HepG2 (cell line): ENCODE data around the gene SEMA3B. TPM values are rescaled to one million over a fixed set of nuclear protein-coding genes. Genes with fewer than 3 reads are reported as not detected.
A peak's percentile ranks its signal among the peaks of the same experiment; 100 is the strongest.

Experiments
- BATF2 ChIP-seq: sonication (generic); formaldehyde crosslinking; IDR thresholded peaks from 2 replicates; pipeline ENCODE4 v1.8.0; 2022; ENCODE audit warnings: mild to moderate bottlenecking, missing genetic modification reagents, moderate library complexity
- FOXA3 ChIP-seq: IDR thresholded peaks from 2 replicates; pipeline ENCODE4 v1.6.1; 2016; ENCODE audit warnings: missing genetic modification reagents, missing compliant biosample characterization
- GABPB1 ChIP-seq: IDR thresholded peaks from 2 replicates; pipeline ENCODE4 v1.6.1; 2016; ENCODE audit warnings: mild to moderate bottlenecking, missing genetic modification reagents, moderate library complexity, missing compliant biosample characterization
- GZF1 ChIP-seq: sonication (generic); formaldehyde crosslinking; IDR thresholded peaks from 2 replicates; pipeline ENCODE4 v1.5.1; 2020; ENCODE audit warnings: mild to moderate bottlenecking, missing genetic modification reagents
- HNRNPH1 ChIP-seq: fragments of 200-400 bp; formaldehyde crosslinking; optimal IDR thresholded peaks from 2 replicates; pipeline ENCODE3; 2017; ENCODE audit warnings: mild to moderate bottlenecking, low read depth, low read length
- HNRNPLL ChIP-seq: fragments of 200-400 bp; formaldehyde crosslinking; IDR thresholded peaks from 2 replicates; pipeline ENCODE4 v1.6.1; 2017; ENCODE audit warnings: mild to moderate bottlenecking, low read depth, low read length; ENCODE audit not compliant: poor library complexity, severe bottlenecking
- HOXD1 ChIP-seq: sonication (generic); formaldehyde crosslinking; IDR thresholded peaks from 2 replicates; pipeline ENCODE4 v1.5.0; 2020; ENCODE audit warnings: missing genetic modification reagents
- NFE2 ChIP-seq: sonication (generic); formaldehyde crosslinking; IDR thresholded peaks from 2 replicates; pipeline ENCODE4 v1.4.0; 2020; ENCODE audit warnings: missing genetic modification reagents
- PRPF4 ChIP-seq: fragments of 200-400 bp; formaldehyde crosslinking; IDR thresholded peaks from 2 replicates; pipeline ENCODE4 v1.6.1; 2016; ENCODE audit warnings: low read length, low read depth; ENCODE audit not compliant: poor library complexity, severe bottlenecking
- SP5 ChIP-seq: IDR thresholded peaks from 2 replicates; pipeline ENCODE4 v1.6.1; 2016; ENCODE audit warnings: low read depth, borderline replicate concordance
- ZBTB37 ChIP-seq: sonication (generic); formaldehyde crosslinking; IDR thresholded peaks from 2 replicates; pipeline ENCODE4 v1.4.0; 2020; ENCODE audit warnings: mild to moderate bottlenecking, missing genetic modification reagents
- ZBTB39 ChIP-seq: sonication (generic); formaldehyde crosslinking; IDR thresholded peaks from 2 replicates; pipeline ENCODE4 v1.5.0; 2020; ENCODE audit warnings: missing genetic modification reagents
- ZBTB7A ChIP-seq: sonication (generic); formaldehyde crosslinking; IDR thresholded peaks from 2 replicates; pipeline ENCODE4 v1.8.0; 2022; ENCODE audit warnings: mild to moderate bottlenecking, missing genetic modification reagents
- ZFY ChIP-seq: sonication (generic); formaldehyde crosslinking; IDR thresholded peaks from 2 replicates; pipeline ENCODE4 v1.4.0; 2020; ENCODE audit warnings: missing genetic modification reagents
- ZNF263 ChIP-seq: sonication (generic); formaldehyde crosslinking; IDR thresholded peaks from 2 replicates; pipeline ENCODE4 v1.4.0; 2020; ENCODE audit warnings: missing genetic modification reagents
- ZNF772 ChIP-seq: sonication (generic); formaldehyde crosslinking; IDR thresholded peaks from 2 replicates; pipeline ENCODE4 v1.5.0; 2020; ENCODE audit warnings: mild to moderate bottlenecking, missing genetic modification reagents
- ZNF816 ChIP-seq: sonication (generic); formaldehyde crosslinking; IDR thresholded peaks from 2 replicates; pipeline ENCODE4 v1.8.0; 2022; ENCODE audit warnings: missing genetic modification reagents, mild to moderate bottlenecking, borderline replicate concordance
- polyA plus RNA-seq, 8 experiments: library from polyadenylated mRNA; depleted of rRNA in 3 of 8; stranded (reverse) in 7 of 8; unstranded in 1 of 8; fragments of >200 nt; fragmentation: Illumina TruSeq in 4 of 8; extraction: Trizol in 4 of 8; gene quantifications; 2 replicates each; pipeline versions ENCODE4 v1.2.1 to v1.2.3, GENCODE V29; 2011 to 2016; ENCODE audit warnings: low read depth in 4 of 8, missing spikeins in 1 of 8, mixed read lengths in 1 of 8; ENCODE audit not compliant: insufficient read depth in 1 of 8
- total RNA-seq, 5 experiments: library from RNA; depleted of rRNA; stranded (reverse); fragments of >200 nt; fragmentation: Illumina TruSeq; extraction: Trizol; gene quantifications; 2 replicates each; pipeline ENCODE4 v1.2.3, GENCODE V29; 2016; ENCODE audit warnings: low read depth in 1 of 5
- TF ChIP-seq, protein P1 (sequence below): sonication (generic); formaldehyde crosslinking; IDR thresholded peaks from 2 replicates; pipeline ENCODE4 v1.5.0; 2020; ENCODE audit warnings: mild to moderate bottlenecking, missing genetic modification reagents
- TF ChIP-seq, protein P2 (sequence below): IDR thresholded peaks from 2 replicates; pipeline ENCODE4 v1.6.1; 2012; ENCODE audit warnings: low read depth, low read length, improper control_type of control experiment

Gene SEMA3B
- total and polyA plus RNA-seq, 2 of the 13 experiments (the other 11 are each of a cell fraction or from before 2014, with no cell fraction given) = 93.2 to 158 TPM

DNA sequence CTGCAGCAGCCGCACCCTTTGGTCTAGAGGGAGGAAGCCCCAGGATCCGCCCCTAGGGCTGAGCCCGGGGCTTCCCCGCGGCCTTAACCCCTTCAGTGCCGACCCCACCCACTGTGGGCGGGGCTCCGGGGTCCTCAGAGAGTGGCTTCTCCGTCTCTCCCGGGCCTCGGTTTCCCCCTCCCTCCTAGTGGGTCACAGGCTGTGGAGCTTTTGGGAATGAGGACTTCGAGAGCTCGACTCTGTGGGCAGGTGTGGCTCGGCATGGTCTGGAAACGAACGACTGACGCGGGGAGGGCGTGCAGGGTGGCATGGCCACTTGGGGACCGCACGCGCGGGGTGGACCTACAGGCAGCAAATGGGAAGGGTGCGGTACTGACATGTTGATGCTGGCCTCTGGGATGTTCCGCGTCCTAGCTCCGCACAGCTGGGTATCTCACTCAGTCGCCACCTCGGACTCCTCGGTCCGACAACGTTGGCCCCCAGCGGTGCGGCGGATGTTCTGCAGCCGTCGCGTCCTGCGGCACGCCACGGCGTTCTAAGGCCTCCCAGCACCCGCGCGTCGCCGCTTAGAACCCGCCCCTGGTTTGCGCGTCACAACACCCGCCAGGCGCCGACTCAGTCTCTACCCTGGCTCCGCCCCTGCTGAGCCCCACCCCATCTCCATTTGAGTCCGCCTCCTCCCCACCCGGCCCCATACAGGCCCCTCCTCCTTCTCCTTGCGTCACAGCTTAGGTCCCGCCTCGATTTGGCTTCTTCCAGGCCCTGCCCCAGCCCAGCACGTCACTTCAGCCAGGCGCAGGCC is 30.1 kb downstream of the SEMA3B start, which contains the start of the genes HYAL3 and NAA80 (continued):
- no peak for TF ChIP-seq ZBTB37 (CRISPR knock-in tag)
- TF ChIP-seq ZNF816 (CRISPR knock-in tag) = no peak
- peak; percentile 77; the same call in 1 of the 2 replicates for TF ChIP-seq ZNF772
- TF ChIP-seq FOXA3 = peak; percentile 51
- peak; percentile 48 for TF ChIP-seq HNRNPLL
- TF ChIP-seq BATF2 (CRISPR knock-in tag) = 0 out of 2 replicates have a peak, but pooled peaks have one; percentile 72
- TF ChIP-seq SP5 = peak; percentile 72
- peak; percentile 71; the same call in 1 of the 2 replicates for TF ChIP-seq ZFY (CRISPR knock-in tag)
- peak; percentile 95 for TF ChIP-seq HNRNPH1
- TF ChIP-seq ZNF263 (CRISPR knock-in tag) = no peak
- TF ChIP-seq, protein P1, sequence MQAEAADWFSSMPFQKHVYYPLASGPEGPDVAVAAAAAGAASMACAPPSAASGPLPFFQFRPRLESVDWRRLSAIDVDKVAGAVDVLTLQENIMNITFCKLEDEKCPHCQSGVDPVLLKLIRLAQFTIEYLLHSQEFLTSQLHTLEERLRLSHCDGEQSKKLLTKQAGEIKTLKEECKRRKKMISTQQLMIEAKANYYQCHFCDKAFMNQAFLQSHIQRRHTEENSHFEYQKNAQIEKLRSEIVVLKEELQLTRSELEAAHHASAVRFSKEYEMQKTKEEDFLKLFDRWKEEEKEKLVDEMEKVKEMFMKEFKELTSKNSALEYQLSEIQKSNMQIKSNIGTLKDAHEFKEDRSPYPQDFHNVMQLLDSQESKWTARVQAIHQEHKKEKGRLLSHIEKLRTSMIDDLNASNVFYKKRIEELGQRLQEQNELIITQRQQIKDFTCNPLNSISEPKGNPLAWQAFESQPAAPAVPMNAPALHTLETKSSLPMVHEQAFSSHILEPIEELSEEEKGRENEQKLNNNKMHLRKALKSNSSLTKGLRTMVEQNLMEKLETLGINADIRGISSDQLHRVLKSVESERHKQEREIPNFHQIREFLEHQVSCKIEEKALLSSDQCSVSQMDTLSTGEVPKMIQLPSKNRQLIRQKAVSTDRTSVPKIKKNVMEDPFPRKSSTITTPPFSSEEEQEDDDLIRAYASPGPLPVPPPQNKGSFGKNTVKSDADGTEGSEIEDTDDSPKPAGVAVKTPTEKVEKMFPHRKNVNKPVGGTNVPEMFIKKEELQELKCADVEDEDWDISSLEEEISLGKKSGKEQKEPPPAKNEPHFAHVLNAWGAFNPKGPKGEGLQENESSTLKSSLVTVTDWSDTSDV (CRISPR knock-in tag) = 0 out of 2 replicates have a peak, but pooled peaks have one; percentile 47
- TF ChIP-seq NFE2 = no peak
- TF ChIP-seq ZBTB39 = peak; percentile 76; the same call in 1 of the 2 replicates
- TF ChIP-seq GABPB1 (CRISPR knock-in tag) = peak; percentile 81
- no peak for TF ChIP-seq PRPF4
- TF ChIP-seq GZF1 (CRISPR knock-in tag) = no peak
- TF ChIP-seq, protein P2, sequence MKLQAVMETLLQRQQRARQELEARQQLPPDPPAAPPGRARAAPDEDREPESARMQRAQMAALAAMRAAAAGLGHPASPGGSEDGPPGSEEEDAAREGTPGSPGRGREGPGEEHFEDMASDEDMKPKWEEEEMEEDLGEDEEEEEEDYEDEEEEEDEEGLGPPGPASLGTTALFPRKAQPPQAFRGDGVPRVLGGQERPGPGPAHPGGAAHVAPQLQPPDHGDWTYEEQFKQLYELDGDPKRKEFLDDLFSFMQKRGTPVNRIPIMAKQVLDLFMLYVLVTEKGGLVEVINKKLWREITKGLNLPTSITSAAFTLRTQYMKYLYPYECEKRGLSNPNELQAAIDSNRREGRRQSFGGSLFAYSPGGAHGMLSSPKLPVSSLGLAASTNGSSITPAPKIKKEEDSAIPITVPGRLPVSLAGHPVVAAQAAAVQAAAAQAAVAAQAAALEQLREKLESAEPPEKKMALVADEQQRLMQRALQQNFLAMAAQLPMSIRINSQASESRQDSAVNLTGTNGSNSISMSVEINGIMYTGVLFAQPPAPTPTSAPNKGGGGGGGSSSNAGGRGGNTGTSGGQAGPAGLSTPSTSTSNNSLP = no peak
- TF ChIP-seq ZBTB7A (CRISPR knock-in tag) = peak; percentile 61; the same call in 1 of the 2 replicates
- TF ChIP-seq HOXD1 (CRISPR knock-in tag) = peak; percentile 84
